VCaP (cell line): ENCODE data around the gene CASD1.
A peak's percentile ranks its signal among the peaks of the same experiment; 100 is the strongest.

Experiments used
- H3K27ac ChIP-seq: fragments of 450-650 bp; 2 replicates; pipeline ENCODE4 v1.5.1; 2017
- CTCF ChIP-seq: fragments of 450-650 bp; conservative IDR thresholded peaks from 2 replicates; pipeline ENCODE4 v1.5.1; 2017; ENCODE audit warnings: mild to moderate bottlenecking, moderate library complexity

The CASD1 gene

GRCh38 chr7:94594882-94595281, 85.3 kb downstream of the CASD1 start:
- TF ChIP-seq CTCF = no peak
- H3K27ac ChIP-seq = peak overlapping the region; percentile 58

GRCh38 chr7:94595717-94596116, 86.1 kb downstream of the CASD1 start:
- H3K27ac ChIP-seq = peak overlapping the region; percentile 58
- no peak for TF ChIP-seq CTCF

- TF ChIP-seq CTCF = no peak
- H3K27ac ChIP-seq = no peak overlapping the region
Observed at GRCh38 chr7:94600267-94600666, 90.7 kb downstream of the CASD1 start.

- no peak overlapping the region for H3K27ac ChIP-seq
- TF ChIP-seq CTCF = no peak
Observed at GRCh38 chr7:94602181-94602580, 92.6 kb downstream of the CASD1 start.

GRCh38 chr7:94605031-94605430, 95.4 kb downstream of the CASD1 start:
- H3K27ac ChIP-seq = no peak overlapping the region
- TF ChIP-seq CTCF = no peak
